ENCODE data around the gene NPAS1. TPM values are rescaled to one million over a fixed set of nuclear protein-coding genes. Genes with fewer than 3 reads are reported as not detected.

Gene NPAS1
- total and polyA plus RNA-seq, 9 donors, result 0.31 to 7.1 (median 2.1) TPM

DNA sequence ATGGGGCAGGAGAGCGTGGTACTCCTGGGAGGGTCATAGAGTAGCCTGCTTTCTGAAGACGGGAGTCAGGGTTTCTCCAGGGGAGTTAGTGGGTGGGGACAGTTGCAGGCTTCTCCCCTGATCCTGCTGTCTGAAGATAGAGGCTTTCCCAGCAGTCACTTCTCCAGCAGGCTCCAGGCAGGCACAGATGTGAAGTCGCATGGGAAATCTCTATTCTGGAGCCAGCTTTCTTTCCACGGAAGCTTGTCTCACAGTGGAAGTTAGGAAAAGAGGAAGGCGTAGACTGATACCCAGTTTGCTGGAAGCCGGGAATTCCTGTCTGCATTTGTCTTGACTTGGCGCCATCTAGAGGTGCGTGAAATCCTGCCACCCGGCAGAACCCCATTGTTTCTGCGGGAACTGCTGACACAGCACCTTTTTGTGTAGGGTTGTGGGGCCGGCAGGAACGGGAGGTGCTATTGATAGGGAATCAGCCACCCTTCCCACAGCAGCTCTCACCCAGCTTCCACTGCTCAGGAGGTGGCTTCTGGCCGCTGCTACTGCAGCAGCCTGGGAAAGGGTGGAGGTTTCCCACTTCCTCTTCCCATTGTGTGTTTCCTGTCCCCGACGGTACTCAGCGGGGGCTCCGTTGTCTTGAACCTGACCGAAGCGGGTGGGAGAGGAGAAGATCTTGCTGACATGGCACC, 28.5 kb upstream of the NPAS1 start:
- peaks cover 20% of the 10 kb centered on the region for H3K4me1 ChIP-seq (ENCODE audit: control insufficient read depth, insufficient read depth, low read length)

DNA sequence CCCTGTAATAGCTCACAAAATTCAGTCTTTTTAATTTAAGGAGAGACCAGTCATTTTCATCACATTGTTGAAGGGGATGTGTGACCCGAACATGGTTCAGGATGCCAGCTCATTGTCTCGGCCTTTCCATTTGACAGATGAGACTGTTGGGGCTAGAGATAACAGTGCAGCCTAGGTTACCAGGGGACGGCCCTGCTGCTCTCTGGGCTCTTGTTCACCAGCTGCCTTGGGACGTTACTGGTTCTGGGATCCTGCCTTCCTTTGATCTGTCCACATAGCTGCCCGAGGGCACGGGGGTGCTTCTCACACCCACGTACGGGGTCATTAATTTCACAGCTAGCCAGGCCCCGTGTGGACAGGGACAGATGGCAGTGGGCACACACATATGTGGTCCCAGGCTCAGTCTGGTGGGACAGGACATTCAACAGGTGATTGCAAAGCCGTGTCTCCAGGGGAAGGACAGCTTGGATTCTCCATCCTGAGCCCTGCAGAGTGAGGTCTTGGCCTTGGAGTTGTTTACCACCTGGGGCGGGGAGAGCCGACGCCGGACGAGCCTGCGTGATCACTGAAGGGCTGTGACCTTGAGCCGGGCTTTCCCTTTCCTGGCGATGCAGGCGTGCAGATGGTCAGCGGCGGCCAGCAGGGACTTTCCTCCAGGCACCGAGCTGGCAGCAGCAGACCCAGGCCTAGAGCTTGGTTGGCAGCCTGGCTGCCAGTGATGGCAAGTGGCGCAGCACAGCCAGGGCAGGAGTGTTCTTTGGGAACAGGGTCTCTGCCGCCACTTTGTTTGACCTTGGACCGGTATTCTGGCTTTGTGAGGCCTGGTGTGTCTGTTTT, 26.7 kb upstream of the NPAS1 start:
- WGBS (ENCODE audit: insufficient coverage), result 91% methylated on average over 23 of the region's 25 CpGs
- Histone ChIP-seq H3K4me3 (ENCODE audit: low read length) (no peak overlapping the region), H3K27ac (ENCODE audit: low read length) (peak overlapping the region; percentile 13), H3K36me3 (ENCODE audit: control insufficient read depth, insufficient read depth, low read length) (peaks cover 76% of the 10 kb centered on the region), H3K27me3 (ENCODE audit: control insufficient read depth, insufficient read depth, low read length) (no peaks in the 10 kb centered on the region), H3K4me1 (ENCODE audit: control insufficient read depth, insufficient read depth, low read length) (peaks cover 20% of the 10 kb centered on the region), H3K9me3 (replicated peaks; ENCODE audit: control insufficient read depth, low read depth, low read length) (no peaks in the 10 kb centered on the region)
- DNase-seq, result no peak

More for the DNA sequence above, 28.5 kb upstream of the NPAS1 start:
- Histone ChIP-seq H3K9me3 (replicated peaks; ENCODE audit: control insufficient read depth, low read depth, low read length) (no peaks in the 10 kb centered on the region), H3K36me3 (ENCODE audit: control insufficient read depth, insufficient read depth, low read length) (peaks cover 66% of the 10 kb centered on the region), H3K27me3 (ENCODE audit: control insufficient read depth, insufficient read depth, low read length) (no peaks in the 10 kb centered on the region), H3K27ac (ENCODE audit: low read length) (peak overlapping the region; percentile 73), H3K4me3 (ENCODE audit: low read length) (no peak overlapping the region)
- 8% methylated on average over 9 of the region's 19 CpGs for WGBS (ENCODE audit: insufficient coverage)
- DNase-seq, result peak; percentile 95

DNA sequence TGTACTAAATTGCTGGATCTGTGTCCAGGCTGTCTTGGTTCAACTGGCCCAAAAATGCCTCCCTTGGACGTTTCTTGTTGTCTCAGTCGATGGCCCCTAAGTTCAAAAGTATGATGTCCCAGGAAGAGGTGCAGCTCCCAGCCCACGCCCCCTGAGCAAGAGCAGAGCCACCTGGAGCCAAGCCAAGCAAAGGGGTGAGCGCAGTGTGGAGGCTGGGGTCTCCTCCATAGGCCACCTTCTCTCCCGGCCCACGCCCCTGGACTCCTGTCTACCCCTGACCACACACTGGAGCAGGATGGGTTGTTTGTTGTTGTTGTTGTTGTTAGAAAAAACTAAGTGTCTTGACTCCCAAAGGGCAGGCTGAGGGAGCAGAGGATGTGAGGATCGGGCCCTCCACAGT, 26.0 kb upstream of the NPAS1 start:
- no peak for DNase-seq
- Histone ChIP-seq H3K27me3 (ENCODE audit: control insufficient read depth, insufficient read depth, low read length) (no peaks in the 10 kb centered on the region), H3K27ac (ENCODE audit: low read length) (no peak overlapping the region), H3K36me3 (ENCODE audit: control insufficient read depth, insufficient read depth, low read length) (peaks cover 76% of the 10 kb centered on the region), H3K9me3 (replicated peaks; ENCODE audit: control insufficient read depth, low read depth, low read length) (no peaks in the 10 kb centered on the region), H3K4me3 (ENCODE audit: low read length) (no peak overlapping the region), H3K4me1 (ENCODE audit: control insufficient read depth, insufficient read depth, low read length) (peaks cover 20% of the 10 kb centered on the region)
- 78% methylated on average over 4 of the region's 7 CpGs for WGBS (ENCODE audit: insufficient coverage)

DNA sequence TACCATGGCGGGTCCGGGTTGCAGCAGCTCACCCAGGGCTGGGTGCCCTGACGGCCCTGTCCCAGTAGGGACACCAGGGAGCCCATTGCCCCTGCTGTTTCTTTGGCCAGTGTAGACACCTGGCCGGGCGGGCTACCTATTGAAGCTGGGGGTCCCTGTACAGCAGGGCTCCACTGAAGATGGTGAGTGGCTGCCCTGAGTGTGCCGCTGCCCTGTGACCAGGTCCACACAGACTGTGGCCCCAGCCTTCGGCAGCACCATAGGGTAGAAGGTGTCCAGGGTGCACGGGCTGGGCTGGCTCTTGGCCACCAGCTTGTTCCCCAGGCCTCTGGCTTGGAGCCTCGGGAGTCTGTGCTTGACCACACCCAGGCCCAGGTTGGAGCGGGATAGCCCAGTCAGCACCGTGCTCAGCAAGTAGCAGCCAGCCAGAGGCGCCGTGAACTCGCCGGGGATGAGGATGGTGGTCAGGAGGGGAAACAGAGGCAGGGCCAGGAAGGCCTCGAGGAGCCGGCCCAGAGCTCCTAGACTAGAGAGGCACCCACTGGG, 25.4 kb upstream of the NPAS1 start:
- no peaks in the 10 kb centered on the region for H3K9me3 ChIP-seq (replicated peaks; ENCODE audit: control insufficient read depth, low read depth, low read length)
- peaks cover 74% of the 10 kb centered on the region for H3K36me3 ChIP-seq (ENCODE audit: control insufficient read depth, insufficient read depth, low read length)
- no peaks in the 10 kb centered on the region for H3K27me3 ChIP-seq (ENCODE audit: control insufficient read depth, insufficient read depth, low read length)
- DNase-seq, result no peak
- H3K27ac ChIP-seq (ENCODE audit: low read length), result no peak overlapping the region
- peaks cover 20% of the 10 kb centered on the region for H3K4me1 ChIP-seq (ENCODE audit: control insufficient read depth, insufficient read depth, low read length)
- no peak overlapping the region for H3K4me3 ChIP-seq (ENCODE audit: low read length)
- 92% methylated on average over 11 of the region's 17 CpGs for WGBS (ENCODE audit: insufficient coverage)

DNA sequence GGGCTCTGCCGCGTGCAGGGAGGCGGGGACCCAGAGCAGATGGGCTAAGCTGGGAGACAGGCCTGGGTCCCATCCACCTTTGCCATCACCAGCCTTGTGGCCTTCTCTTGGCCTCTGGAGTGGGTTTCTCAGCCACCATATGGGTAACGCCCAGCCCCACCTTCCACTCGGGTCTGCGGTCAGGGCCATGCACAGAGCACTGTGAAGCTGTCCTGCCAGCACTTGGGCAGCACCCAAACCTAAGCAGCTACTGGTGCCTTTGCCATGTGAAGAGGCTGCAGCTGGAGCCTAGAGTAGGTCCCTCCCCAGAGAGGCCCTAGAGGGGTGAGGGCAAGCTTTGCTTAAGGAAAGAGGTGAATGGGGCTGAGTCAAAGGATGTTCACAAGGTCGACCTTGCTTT, 24.1 kb upstream of the NPAS1 start:
- no peaks in the 10 kb centered on the region for H3K27me3 ChIP-seq (ENCODE audit: control insufficient read depth, insufficient read depth, low read length)
- DNase-seq, result no peak
- 81% methylated on average over 7 of the region's 7 CpGs for WGBS (ENCODE audit: insufficient coverage)
- peaks cover 74% of the 10 kb centered on the region for H3K36me3 ChIP-seq (ENCODE audit: control insufficient read depth, insufficient read depth, low read length)
- no peak overlapping the region for H3K4me3 ChIP-seq (ENCODE audit: low read length)
- H3K4me1 ChIP-seq (ENCODE audit: control insufficient read depth, insufficient read depth, low read length), result peaks cover 17% of the 10 kb centered on the region
- H3K27ac ChIP-seq (ENCODE audit: low read length), result no peak overlapping the region
- no peaks in the 10 kb centered on the region for H3K9me3 ChIP-seq (replicated peaks; ENCODE audit: control insufficient read depth, low read depth, low read length)

DNA sequence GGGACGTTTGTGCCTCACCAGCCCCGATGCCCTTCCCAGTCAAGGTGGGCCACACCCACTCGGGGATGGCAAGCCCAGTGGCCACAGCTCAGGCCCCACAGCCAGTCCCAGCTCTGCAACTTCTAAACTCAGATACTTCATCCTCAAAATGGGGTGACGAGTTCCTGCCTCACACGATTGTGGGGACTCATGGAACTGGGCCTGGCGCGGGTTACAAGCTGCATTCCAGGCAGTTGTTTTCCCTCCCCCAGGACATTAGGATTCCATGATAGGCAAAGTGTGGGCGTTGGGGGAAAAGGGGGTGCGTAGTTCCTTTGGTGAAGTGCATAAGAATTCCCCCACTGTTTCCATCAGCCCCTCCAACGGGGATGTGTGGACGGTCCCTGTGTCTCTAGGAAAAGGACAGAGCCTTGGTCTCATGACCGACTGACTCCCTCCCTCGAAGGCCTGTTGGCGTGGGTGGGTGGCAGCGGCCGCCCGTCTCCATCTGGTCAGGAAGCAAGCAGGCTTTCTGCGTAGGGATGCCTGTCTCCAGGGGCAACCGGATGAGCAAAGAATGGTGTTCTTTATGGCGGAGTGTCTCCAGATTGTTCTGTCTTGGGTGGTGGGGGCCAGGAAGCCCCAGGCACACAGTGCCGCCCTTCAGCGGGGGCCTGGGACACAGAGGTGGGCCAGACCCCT, 21.1 kb upstream of the NPAS1 start:
- H3K9me3 ChIP-seq (replicated peaks; ENCODE audit: control insufficient read depth, low read depth, low read length), result no peaks in the 10 kb centered on the region
- peaks cover 70% of the 10 kb centered on the region for H3K36me3 ChIP-seq (ENCODE audit: control insufficient read depth, insufficient read depth, low read length)
- 86% methylated on average over 14 of the region's 22 CpGs for WGBS (ENCODE audit: insufficient coverage)
- H3K4me1 ChIP-seq (ENCODE audit: control insufficient read depth, insufficient read depth, low read length), result peaks cover 4% of the 10 kb centered on the region
- H3K4me3 ChIP-seq (ENCODE audit: low read length), result no peak overlapping the region
- H3K27me3 ChIP-seq (ENCODE audit: control insufficient read depth, insufficient read depth, low read length), result peaks cover 7% of the 10 kb centered on the region
- H3K27ac ChIP-seq (ENCODE audit: low read length), result no peak overlapping the region
- no peak for DNase-seq

DNA sequence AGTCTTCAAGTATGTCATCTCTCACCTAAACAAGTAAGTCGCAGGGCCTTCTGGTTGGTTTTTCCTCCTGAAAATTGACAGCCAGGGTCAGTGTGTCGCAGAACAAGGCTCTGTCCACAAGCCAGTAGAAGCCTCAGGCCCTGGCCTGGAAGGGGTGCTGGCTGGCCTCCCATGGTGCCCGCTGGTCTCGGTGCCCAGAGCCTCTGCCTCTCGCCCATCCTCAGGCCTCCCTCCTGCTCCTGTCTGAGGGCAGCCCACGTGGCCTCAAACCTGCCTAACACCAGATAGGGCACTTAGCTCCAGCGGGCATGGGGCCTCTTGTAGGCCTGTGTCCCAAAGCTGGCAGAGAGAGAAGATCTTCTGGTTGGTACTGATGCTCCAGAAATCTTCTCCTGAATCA, 20.3 kb upstream of the NPAS1 start:
- no peak for DNase-seq
- Histone ChIP-seq H3K36me3 (ENCODE audit: control insufficient read depth, insufficient read depth, low read length) (peaks cover 62% of the 10 kb centered on the region), H3K27ac (ENCODE audit: low read length) (no peak overlapping the region), H3K27me3 (ENCODE audit: control insufficient read depth, insufficient read depth, low read length) (peaks cover 14% of the 10 kb centered on the region), H3K4me3 (ENCODE audit: low read length) (no peak overlapping the region), H3K9me3 (replicated peaks; ENCODE audit: control insufficient read depth, low read depth, low read length) (no peaks in the 10 kb centered on the region), H3K4me1 (ENCODE audit: control insufficient read depth, insufficient read depth, low read length) (peaks cover 6% of the 10 kb centered on the region)
- WGBS (ENCODE audit: insufficient coverage), result 94% methylated on average over 5 of the region's 7 CpGs

DNA sequence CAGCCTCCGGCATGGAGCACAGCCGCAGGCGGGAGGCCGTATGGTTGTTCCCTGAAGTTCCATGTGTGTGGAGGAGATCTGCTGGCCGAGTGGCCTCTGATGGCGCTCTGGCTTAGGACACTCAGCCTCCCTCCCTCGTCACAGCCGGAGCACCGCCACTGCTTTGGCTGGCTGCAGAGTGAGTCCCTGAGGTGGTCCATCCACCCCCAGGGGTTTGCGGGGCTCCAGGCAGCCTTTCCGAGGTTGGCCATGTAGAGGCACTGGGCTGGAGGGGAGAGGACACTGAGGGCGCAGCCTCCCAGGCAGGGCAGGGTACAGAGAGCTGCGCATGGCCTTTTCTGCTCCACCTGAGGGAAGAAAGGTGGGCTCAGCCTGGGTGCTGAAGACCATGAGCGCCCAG, 19.8 kb upstream of the NPAS1 start:
- Histone ChIP-seq H3K4me3 (ENCODE audit: low read length) (no peak overlapping the region), H3K36me3 (ENCODE audit: control insufficient read depth, insufficient read depth, low read length) (peaks cover 57% of the 10 kb centered on the region), H3K9me3 (replicated peaks; ENCODE audit: control insufficient read depth, low read depth, low read length) (no peaks in the 10 kb centered on the region), H3K4me1 (ENCODE audit: control insufficient read depth, insufficient read depth, low read length) (peaks cover 6% of the 10 kb centered on the region), H3K27me3 (ENCODE audit: control insufficient read depth, insufficient read depth, low read length) (peaks cover 14% of the 10 kb centered on the region), H3K27ac (ENCODE audit: low read length) (no peak overlapping the region)
- no peak for DNase-seq
- 91% methylated on average over 10 of the region's 14 CpGs for WGBS (ENCODE audit: insufficient coverage)

DNA sequence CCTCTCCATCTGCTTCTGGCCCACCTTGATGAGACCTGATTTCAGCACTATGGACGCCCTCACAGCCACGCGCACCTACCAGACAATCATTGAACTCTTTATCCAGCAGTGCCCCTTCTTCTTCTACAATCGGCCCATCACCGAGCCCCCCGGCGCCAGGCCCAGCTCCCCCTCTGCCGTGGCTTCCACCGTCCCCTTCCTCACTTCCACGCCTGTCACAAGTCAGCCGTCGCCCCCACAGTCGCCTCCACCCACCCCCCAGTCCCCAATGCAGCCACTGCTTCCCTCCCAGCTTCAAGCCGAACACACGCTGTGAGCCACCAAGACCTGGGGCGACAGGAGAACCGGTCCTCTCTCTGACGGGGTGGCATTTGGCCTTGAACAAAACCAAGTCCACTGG, 19.3 kb upstream of the NPAS1 start:
- Histone ChIP-seq H3K27ac (ENCODE audit: low read length) (no peak overlapping the region), H3K4me1 (ENCODE audit: control insufficient read depth, insufficient read depth, low read length) (peaks cover 6% of the 10 kb centered on the region), H3K4me3 (ENCODE audit: low read length) (no peak overlapping the region), H3K27me3 (ENCODE audit: control insufficient read depth, insufficient read depth, low read length) (peaks cover 14% of the 10 kb centered on the region), H3K9me3 (replicated peaks; ENCODE audit: control insufficient read depth, low read depth, low read length) (no peaks in the 10 kb centered on the region), H3K36me3 (ENCODE audit: control insufficient read depth, insufficient read depth, low read length) (peaks cover 57% of the 10 kb centered on the region)
- DNase-seq, result no peak
- 89% methylated on average over 18 of the region's 18 CpGs for WGBS (ENCODE audit: insufficient coverage)

DNA sequence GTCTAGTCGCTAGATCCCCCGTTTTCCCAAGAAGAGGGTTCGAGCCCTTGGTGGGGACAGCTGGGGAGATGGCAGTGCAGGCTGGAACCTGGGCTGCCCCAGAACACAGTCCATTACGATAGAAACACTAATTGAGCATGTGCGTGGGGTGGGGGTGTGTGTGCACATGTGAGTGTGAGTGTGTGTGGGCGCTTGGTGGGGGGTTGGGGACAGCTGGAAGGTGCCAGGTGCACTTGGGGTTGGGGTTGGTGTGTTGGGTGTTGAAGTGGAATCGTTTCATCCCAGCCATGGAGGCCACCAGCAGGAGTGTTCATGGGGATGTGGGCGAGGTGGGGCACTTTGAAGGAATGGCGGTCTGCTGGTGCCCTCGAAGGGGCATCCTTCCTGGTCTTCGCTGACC, 18.1 kb upstream of the NPAS1 start:
- H3K4me1 ChIP-seq (ENCODE audit: control insufficient read depth, insufficient read depth, low read length), result peaks cover 6% of the 10 kb centered on the region
- DNase-seq, result no peak
- peaks cover 53% of the 10 kb centered on the region for H3K36me3 ChIP-seq (ENCODE audit: control insufficient read depth, insufficient read depth, low read length)
- H3K4me3 ChIP-seq (ENCODE audit: low read length), result no peak overlapping the region
- H3K27ac ChIP-seq (ENCODE audit: low read length), result no peak overlapping the region
- no peaks in the 10 kb centered on the region for H3K9me3 ChIP-seq (replicated peaks; ENCODE audit: control insufficient read depth, low read depth, low read length)
- WGBS (ENCODE audit: insufficient coverage), result 96% methylated on average over 6 of the region's 11 CpGs
- H3K27me3 ChIP-seq (ENCODE audit: control insufficient read depth, insufficient read depth, low read length), result peaks cover 14% of the 10 kb centered on the region
